ENCODE results near the gene PPM1M.

DNA sequence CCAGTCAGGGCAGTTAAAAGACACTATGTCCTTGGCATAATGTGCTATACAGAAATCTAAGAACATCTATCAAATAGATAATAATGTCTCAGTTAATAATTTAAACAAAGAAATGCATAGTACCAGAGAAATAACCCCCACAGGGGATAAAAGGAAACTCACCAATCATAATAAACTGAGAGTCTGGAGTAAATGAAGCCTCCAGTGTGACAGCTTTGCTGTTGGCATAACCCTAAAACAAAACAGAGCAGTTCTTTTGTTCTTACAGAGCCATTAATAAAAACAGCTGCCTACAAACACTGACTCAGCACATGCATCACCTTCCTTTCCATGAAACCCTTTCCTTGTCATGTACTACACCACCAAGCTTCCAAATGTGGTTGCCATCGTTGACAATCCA lies 13.5 kb downstream of the PPM1M start:
- no peak for TF ChIP-seq CTCF (IDR thresholded peaks at IDR 0.05; ENCODE audit: poor library complexity, severe bottlenecking)
- no peak for TF ChIP-seq POLR2AphosphoS5 (IDR thresholded peaks at IDR 0.05)
- TF ChIP-seq EZH2 (IDR thresholded peaks at IDR 0.05; ENCODE audit: borderline replicate concordance, insufficient read depth, low read length, poor library complexity, severe bottlenecking) = no peak
